ENCODE data around the gene GNG4.
"Not testable (repeated sequence)": the region's sequence is repeated elsewhere in the genome, so short reads cannot be mapped to it uniquely, and the experiment has no call there.

The GNG4 gene

DNA sequence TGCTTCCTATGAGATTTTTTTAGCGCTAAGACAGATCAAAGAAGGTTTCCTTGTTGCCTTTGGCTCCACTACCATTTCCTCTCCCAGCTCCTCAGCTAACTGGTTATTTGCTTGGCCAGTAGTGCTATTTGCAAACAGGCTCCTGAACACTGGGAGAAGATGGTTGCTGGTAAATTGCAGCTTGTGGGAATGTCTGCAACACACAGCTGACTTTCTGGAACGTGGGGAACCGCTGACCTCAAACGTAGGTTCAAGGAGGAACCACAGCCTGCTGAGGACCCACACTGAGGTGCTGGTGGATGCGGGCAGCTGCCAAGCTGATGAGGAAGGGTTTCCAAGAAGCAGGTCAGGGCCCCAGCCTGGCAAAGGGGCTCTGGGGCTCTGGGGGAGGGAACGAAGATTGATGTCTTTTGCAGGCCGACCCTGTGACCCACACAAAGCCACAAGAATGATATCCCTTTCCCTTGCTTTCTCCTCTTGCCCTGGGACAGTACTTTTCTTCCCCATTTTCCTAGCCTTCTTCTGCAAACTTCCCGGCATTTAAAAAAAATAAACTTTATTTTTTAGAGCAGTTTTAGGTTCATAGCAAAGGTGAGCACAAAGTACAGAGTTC, 24.8 kb downstream of the GNG4 start:
- DNase-seq = peak; percentile 18

DNA sequence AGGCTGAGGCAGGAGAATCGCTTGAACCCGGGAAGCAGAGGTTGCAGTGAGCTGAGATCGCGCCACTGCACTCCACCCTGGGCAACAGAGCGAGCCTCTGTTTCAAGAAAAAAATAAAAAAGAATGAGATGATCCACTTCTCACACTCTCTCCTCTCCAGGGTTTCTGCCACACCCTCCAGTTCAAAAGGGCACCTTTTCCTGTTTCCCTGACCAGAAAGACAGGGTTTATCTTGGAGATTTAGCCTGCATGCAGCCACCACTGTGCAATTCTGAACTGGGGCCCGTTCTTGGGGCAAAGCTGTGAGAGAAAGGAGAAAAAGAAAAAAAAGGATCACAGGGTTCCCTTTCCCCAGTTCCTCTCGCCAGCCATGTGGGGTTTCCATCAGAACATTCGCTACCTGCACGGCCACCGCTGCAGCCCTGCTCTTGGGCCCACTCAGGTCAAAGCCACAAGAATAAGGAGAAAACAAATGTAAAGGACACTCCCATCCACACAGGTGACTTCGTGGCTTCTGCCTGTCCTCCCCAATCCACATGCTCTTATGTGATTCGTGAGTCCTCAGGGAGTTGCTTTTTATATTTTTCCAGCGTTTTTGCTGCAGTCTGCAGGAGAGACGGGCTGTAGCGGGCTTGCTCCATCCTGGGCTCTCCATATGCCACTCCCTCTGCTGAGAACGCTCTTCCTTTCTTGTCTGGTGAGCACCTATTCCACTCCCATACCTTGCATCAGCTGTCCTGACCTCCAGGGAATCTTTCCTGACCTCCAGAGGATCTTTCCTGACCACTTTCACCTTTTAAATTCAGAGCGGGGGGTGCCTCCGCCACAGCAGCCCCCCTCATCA, 26.4 kb downstream of the GNG4 start:
- DNase-seq = no peak

DNA sequence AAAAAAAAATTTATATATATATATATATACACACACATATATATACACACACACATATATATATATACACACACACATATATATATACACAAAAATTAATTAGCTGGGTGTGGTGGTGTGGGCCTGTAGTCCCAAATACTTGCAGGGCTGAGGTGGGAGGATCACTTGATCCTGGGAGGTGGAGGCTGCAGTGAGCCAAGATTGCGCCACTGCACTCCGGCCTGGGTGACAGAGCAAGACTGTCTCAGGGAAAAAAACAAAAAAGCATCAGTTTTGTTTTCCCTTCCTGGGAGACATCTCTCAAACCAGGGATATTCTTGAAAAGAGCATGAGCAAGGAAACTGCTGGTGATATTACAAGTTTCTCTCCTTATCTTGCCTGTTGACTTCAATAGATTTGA, 30.4 kb downstream of the GNG4 start:
- DNase-seq = not testable (repeated sequence)

DNA sequence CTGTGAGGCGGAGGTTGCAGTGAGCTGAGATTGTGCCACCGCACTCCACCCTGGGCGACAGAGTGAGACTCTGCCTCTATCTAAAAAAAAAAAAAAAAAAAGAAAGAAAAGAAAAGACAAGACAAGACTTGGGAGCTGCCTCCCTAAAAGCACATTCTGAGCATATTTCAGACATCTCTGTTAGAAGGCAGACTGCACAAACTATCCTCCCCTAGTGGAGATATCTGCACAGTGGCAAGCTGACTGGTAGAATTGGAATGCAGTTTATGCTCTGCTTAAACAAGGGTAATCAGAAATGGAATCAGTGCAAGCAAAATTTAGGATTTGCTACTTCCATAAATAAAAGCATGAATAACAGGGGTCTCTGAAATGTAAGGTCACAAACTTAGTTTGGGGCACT, 31.8 kb downstream of the GNG4 start:
- peak; percentile 72 for DNase-seq

DNA sequence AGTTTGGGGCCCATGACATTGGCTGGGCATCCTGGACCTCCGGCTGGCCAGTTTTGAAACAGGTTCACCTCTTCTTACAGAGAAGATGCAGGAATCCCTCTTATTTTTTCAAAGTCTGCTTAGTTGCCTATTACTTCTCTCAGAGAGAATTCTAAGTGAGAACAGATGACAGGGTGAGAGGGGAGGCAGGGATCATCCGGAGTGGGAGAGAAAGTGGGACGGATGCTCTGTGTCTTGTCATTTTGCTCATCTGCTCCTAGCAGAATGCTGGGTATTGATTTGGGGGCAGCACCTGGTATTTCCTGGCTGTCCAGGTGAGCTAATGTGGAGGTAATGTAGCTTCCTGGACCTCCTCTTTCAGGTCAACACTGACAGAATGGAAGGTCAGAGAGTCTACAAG, 32.4 kb downstream of the GNG4 start:
- no peak for DNase-seq

DNA sequence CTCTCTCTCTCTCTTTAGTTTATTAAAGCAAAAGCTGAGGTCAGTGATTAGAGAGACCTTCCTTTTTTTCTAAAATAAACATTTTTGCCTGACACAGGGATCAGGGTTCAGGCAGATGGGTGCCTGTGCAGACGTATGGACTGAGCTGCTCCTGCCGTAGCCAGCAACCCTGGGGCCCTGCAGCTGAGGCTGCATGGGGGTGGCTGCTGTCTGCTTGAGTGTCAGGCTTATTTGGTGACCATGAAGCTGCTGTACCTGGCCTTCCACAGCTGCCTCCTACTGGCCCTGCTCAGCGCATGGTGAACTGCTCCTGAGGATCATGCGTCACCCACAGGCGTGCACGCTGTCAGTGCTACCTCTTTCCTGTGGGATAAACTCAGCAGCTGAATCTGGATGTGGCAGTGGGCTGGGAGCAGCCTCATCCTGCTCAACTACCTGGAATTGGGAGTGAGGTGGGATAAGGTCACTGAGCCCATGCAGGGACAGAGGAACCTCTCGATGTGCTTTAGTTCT, 35.1 kb downstream of the GNG4 start:
- no peak for DNase-seq

DNA sequence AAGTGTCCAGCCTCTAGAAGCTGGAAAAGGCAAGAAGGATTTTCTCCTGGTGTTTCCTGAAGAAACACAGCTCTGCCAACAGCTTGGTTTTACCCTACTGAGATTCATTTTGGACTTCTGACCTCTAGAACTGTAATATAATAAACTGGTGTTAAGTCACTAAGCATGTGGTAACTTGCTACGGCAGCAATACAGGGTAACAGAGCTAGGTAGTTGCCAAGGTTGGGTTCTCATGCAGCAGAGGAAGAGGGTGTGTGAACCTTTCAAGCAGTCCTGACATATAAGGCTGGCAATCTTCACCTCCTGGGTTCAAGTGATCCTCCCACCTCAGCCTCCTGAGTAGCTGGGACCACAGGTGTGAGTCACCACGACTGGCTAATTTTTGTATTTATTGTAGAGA, 36.0 kb downstream of the GNG4 start:
- DNase-seq = no peak

DNA sequence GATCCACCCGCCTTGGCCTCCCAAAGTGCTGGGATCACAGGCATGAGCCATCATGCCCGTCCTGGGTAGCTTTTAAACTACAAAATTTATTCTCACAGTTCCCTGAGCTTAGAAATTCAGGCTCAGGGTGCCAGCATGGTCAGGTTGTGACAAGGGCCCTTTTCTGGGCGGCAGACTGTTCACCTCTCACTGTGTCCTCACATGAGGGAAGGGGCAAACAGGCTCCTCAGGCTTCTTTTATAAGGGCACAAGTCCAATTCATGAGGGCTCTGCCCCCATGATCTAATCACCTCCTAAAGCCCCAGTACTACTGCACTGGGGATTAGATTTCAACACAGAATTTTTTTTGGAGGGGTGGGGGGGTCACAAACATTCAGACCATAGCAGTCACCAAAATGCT, 36.8 kb downstream of the GNG4 start:
- no peak for DNase-seq

DNA sequence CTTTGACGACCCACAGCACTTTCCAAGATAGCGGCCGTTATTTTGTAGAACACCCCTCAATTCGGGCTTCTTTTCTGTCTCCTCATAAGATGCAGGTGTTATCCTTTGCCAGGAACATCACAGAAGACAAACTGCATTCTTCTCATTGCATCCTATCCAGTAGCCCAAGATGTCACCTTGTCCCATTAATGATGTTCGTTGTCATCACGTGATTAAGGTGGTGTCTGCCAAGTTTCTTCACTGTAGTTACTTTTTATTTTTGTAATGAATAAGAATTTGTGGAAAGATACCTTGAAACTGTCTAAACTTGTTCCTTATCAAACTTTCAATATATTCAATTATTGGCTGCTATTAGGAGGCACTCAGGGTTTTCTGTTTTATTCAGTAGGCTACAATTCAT, 39.4 kb downstream of the GNG4 start:
- no peak for DNase-seq

DNA sequence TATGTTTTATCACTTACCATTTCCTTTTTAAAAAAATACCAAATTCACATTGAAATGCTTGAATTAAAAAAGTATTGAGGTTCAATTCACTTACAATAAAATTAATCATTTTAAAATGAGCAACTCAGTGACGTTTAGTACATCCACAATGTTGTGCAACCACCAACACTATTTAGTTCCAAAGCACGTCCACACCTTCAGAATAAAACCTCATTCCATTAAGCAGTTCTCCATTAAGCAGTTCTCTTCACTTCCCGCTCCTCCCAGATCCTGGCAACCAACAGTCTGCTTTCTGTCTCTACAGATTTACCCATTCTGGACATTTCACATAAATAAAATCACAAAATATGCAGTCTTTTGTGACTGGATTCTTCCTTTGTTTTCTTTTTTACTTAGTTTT, 41.3 kb downstream of the GNG4 start:
- no peak for DNase-seq

DNA sequence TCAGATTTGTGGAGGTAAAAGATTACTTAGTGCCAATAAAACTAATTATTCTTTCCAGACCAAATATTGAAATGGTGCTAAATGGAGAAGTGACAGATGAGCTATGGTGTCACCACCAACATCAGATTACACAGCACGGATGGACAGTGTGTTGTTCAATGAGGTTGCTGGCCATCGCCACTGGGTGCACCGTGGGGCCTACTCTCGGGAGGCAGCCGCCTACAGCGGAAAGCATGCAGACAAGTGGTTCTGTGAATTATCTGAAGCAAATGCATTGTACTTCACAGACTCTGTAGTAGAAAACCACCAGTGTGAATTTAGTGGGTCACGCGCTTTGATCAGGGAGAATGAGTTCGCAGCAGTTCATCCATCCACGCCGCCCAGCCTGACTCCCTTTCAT, 42.3 kb downstream of the GNG4 start:
- no peak for DNase-seq

DNA sequence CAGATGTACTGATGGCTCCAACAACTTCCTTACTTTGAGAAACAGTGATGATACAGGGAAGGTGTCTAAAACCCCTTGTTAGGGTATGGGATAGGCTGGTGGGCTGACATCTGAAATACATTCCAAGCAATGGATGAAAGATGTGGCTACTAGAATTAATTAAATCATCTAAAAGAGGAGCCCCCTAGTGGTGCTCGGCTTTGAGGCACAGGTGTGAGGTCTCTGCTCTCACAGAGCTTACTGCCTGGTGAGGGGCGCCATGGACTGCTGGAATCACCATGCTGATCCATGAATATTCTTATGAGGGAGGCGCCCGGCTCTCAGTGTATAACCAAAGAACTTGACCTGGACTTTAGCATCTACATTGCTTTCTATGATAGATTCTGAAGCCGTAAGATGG, 48.5 kb downstream of the GNG4 start:
- DNase-seq = no peak

DNA sequence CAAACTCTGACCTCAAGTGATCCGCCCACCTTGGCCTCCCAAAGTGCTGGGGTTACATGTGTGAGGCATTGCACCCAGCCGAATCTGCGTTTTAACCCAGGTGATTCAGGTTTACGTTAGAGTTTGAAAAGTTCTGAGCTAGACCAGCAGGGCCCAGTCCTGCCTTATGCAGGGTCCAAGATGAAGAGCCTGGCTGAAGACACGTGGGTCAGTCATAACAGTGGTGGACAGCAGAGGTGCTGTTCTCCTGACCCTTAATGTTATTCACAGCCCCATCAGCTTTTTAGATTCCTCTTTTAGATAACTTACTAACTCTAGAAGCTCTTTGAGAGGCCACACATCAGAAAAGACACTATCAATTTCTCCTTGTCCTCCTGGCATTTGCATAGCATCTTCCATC, 50.0 kb downstream of the GNG4 start:
- DNase-seq = no peak

DNA sequence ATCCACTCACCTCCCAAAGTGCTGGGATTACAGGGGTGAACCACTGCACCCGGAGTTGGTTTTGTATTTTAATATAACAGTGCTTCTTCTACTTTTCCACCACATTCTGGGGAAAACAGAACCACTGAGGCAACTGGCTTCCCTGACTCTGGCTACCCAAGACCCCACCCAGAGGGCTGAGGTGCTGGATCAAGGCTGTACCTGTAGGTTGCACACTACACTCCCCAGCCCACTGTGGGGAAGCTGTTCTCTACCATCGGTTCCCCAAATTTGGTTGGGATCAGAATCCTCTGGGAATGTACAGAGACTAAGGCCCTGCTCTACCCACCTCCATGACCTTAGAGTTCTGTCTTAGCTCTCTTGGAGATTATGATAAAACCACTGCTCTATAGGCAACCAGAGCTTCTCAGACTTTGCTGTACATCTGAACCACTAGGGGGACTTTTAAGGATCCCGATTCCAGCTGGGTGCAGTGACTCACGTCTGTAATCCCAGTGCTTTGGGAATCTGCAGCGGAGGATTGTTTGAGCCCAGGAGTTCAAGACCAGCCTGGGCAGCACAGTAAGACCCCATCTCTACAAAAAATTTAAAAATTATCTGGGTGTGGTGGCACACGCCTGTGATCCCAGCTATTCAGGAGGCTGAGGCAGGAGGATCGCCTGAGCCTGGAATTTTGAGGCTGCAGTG, 51.6 kb downstream of the GNG4 start:
- DNase-seq = peak; percentile 50

DNA sequence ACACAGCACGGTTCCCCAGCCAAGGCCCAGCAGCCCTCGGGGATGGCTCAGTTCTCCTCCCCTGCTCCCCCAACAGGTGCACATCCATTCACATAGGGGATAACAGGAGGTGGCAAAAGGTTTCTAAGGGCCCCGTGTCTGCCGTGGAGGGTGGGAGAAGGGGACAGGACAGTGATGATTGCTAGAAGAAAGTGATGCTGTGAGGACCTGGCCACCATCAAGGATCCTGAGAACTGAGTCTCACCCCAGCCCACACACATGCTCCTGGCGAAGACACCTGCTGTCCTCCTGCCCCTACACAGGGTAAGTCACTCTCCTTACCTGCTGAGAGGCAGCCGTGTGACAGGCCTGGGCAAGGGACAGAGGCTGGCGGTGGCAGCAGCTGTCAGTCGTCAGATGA, 54.5 kb downstream of the GNG4 start:
- DNase-seq = no peak

DNA sequence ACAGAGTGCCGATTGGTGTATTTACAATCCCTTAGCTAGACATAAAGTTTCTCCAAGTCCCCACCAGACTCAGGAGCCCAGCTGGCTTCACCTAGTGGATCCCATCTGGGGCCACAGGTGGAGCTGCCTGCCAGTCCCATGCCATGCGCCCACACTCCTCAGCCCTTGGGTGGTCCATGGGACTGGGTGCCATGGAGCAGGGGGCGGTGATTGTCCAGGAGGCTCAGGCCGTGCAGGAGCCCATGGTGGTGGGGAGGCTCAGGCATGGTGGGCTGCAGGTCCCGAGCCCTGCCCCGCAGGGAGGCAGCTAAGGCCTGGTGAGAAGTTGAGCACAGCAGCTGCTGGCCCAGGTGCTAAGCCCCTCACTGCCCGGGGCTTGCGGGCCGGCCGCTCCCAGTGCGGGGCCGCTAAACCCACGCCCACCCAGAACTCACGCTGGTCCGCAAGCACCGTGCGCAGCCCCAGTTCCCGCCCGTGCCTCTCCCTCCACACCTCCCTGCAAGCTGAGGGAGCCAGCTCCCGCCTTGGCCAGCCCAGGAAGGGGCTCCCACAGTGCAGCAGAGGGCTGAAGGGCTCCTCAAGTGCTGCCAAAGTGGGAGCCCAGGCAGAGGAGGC, 55.2 kb downstream of the GNG4 start:
- not testable (repeated sequence) for DNase-seq

DNA sequence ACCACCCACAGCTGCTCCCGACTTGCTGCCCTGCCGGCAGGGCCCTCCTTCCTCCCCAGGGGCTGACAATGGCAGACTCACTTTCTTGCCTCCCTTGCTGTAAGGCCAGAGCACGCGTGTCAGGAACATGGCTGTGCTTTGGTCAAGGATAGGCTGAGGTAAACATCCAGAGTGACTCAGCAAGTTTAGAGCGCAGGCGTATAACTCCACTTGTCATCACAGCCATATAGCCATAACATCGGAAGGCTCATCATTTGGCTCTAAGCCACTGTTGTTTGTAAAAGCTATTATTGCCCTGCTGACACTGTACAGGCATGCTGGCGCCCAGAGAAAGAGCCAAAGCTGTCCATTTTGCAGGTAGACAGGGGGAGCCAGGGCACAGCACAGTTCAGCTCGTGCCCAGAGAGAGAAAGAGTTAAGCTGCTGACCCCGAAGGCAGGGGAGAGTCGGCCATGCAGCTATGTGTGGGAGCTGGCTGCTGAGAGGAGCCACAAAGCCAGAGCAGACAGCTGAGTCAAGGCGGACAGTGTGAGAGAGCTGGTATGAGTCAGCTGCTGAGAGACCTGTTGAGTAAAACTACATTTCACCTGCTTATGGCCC, 60.6 kb downstream of the GNG4 start:
- peak; percentile 26 for DNase-seq

DNA sequence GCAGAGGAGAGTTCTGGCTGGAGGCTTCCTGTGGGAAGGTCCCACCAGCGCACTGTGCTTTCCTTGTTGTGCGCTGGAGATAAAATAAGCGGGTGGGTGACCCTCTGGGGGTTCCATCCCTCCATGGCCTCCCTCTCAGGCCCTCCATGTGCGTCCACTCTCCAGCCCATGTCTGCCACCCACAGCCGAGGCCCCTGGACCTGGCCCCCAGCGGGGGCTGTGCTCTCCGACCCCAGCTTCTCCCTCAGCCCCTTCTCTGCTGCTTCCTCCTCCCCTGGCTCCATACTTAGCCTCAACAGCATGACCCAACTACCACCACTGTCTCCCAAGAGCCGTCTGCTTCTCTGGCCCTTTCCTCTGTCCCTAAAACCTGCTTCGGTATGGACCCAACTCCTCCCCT, 61.4 kb downstream of the GNG4 start:
- no peak for DNase-seq

DNA sequence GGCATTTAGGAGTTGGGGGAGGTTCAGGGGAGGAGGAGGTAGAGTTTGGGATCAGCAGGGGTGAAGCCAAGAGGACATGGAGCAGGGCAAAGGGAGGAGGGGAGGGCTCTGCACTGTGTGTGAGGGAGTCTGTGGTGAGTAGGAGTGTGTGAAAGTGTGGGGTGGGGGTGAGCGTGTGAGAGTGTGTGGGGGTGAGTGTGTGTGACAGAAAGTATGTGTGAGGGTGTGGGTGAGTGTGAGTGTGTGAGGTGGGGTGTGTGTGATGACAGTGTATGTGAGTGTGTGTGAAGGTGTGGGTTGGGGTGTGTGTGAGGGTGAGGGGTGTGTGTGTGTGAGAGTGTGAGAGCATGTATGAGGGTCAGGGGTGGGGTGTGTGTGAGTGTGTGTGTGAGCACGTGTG, 62.6 kb downstream of the GNG4 start:
- no peak for DNase-seq

DNA sequence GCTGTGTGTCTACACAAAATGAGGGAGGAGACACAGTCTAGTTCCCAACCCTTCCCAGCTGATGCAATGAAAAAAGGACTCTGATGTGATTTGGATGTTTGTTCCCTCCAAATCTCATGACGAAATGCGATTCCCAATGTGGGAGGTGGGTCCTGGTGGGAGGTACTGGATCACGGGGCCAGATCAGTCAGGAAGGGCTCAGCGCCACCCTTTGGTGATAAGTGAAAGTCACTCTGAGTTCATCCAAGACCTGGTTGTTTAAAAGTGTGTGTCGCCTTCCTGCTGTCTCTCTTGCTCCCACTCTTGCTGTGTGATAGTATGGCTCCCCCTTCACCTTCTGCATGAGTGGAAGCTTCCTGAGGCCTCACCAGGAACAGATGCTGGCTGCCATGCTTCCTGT, 63.2 kb downstream of the GNG4 start:
- no peak for DNase-seq

DNA sequence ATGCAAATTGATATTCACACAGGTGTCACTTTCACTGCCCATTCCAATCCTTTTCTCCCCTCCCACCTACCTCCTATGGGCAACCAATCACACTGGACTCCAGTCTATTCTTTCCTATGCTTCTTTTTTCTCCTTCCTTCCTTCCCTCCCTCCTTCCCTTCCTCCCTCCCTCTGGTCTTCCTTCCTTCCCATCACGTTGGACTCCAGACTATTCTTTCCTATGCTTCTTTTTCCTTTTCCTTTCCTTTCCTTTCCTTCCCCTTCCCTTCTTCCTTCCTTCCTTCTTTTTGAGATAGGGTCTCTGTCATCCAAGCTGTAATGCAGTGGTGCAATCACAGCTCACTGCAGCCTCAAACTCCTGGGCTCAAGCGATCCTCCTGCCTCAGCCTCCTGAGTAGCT, 64.6 kb downstream of the GNG4 start:
- DNase-seq = no peak

DNA sequence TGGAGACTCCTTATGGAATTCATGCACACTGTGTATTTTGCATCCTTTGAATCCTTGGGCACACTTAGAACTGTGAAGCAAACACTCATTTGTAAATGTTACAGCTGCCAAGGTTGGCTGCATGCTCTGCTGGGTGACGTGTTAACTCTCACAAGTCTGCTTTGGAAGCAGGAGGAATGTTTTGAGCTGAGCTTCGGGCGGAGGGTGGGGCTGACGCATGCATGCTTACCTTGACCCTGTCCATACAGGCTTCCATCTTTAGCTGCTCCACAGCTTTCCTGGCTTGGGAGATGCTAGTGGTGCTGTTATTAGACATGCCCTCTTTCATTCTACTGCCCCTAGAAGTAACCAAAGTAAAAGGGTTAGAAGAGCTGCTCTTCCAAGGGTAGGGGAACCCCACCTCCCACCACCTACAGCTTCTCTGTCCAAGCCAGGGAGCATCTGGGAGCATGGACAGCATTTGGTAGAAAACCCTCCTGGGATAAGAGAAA, 66.0 kb downstream of the GNG4 start:
- DNase-seq = no peak

DNA sequence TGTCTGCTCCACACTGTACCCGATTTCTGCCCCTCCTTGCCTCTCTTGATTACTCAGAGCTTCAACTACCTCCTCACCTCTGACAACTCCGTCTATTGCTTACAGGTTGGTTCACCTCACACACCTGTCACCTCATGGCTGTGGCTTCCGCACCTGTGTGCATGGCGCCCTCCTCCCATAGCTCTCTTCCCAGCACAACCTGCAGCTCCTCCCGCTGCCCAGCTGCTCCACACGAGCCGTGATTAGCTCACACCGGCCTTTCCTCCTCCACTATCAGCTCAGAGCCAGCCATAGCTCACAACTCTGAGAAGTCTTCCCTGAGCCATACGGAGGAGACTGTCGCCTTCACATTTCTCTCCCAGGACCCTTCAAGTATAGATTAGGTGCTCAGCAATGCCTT, 67.5 kb downstream of the GNG4 start:
- no peak for DNase-seq

All from fibroblast of skin of right quadriceps (primary cell).